Left lung (tissue), 10 donors: ENCODE measurements around the gene CRTC1. TPM values are rescaled to one million over a fixed set of nuclear protein-coding genes. Genes with fewer than 3 reads are reported as not detected.

Experiments
- ATAC-seq: fragments of 200-7000 bp; cut with Tn5 transposase; one replicate; pipeline ENCODE4 v1.9.1; 2020; ENCODE audit warnings: moderate library complexity
- DNase-seq, 4 donors: peaks; one replicate each; pipeline ENCODE4 v3.0.0-alpha.2; 2013 to 2020
- H3K27ac ChIP-seq, 2 donors: fragments of 200-600 bp; sonication (generic) in 1 of 2; one replicate each; pipeline versions ENCODE4 v1.5.0 to v1.8.0; 2020 to 2021
- H3K27me3 ChIP-seq, 2 donors: fragments of 200-600 bp; sonication (generic) in 1 of 2; one replicate each; pipeline versions ENCODE4 v1.5.0 to v1.8.0; 2020 to 2021
- H3K36me3 ChIP-seq, 2 donors: fragments of 200-600 bp; sonication (generic) in 1 of 2; one replicate each; pipeline versions ENCODE4 v1.5.0 to v1.8.0; 2020 to 2021
- H3K4me1 ChIP-seq, 2 donors: fragments of 200-600 bp; one replicate each; pipeline ENCODE4 v1.8.0; 2021
- H3K4me3 ChIP-seq, 2 donors: fragments of 200-600 bp; sonication (generic) in 1 of 2; one replicate each; pipeline versions ENCODE4 v1.5.0 to v1.8.0; 2020 to 2021; ENCODE audit warnings: mild to moderate bottlenecking in 1 of 2
- H3K9me3 ChIP-seq, 2 donors: fragments of 200-600 bp; sonication (generic) in 1 of 2; one replicate each; pipeline versions ENCODE4 v1.5.0 to v1.8.0; 2020 to 2021
- CTCF ChIP-seq, 2 donors: fragments of 200-600 bp; sonication (generic) in 1 of 2; IDR thresholded peaks; one replicate each; pipeline versions ENCODE4 v1.5.0 to v1.8.0; 2021; ENCODE audit warnings: antibody characterized with exemption in 2 of 2
- intact Hi-C, 2 donors: fragments of 100-400 bp; cut with DNase I; formaldehyde crosslinking; loops; one replicate each; pipeline versions ENCODE4 v1.11.2 to v1.14.2; 2022
- polyA plus RNA-seq, 6 donors: library from polyadenylated mRNA; unstranded; fragments of 120-200 nt; gene quantifications; one replicate each; pipeline ENCODE4 v1.2.1, GENCODE V29; 2013; ENCODE audit not compliant: insufficient read length in 6 of 6
- total RNA-seq, 2 donors: library from RNA; stranded (reverse); fragmentation: NEBNext Ultra II Directional; extraction: Animal tissue kit (Norgen Biotek cat#: 25700); gene quantifications; one replicate each; pipeline ENCODE4 v1.2.1, GENCODE V29; 2021
- donor health status: DM: no; HTN: yes; CAD: no.
- donor health status: DM: no; HTN: no; CAD: no.

The CRTC1 gene
- total and polyA plus RNA-seq, 8 donors, result 11.3 to 23.9 (median 14.6) TPM

- ATAC-seq (no peak), DNase-seq (no peak)
- TF ChIP-seq CTCF (IDR thresholded peaks at IDR 0.05), result no peak
- Histone ChIP-seq H3K36me3 (no peaks in the 10 kb centered on the region), H3K27ac (no peak overlapping the region), H3K4me3 (no peak overlapping the region), H3K9me3 (no peaks in the 10 kb centered on the region), H3K4me1 (peaks cover 10 to 23% of the 10 kb centered on the region in 2 donors), H3K27me3 (no peaks in the 10 kb centered on the region)
- intact Hi-C loops, result no loop called here
Observed at GRCh38 chr19:18656337-18657086, 27.0 kb upstream of the CRTC1 start.

- intact Hi-C loops, result no loop called here
- peak in 1 of 4 donors; percentile 65 for DNase-seq
- H3K27ac ChIP-seq, result peak overlapping the region in 1 of 2 donors; percentile 44
- no peak overlapping the region for H3K4me3 ChIP-seq
- H3K9me3 ChIP-seq, result no peaks in the 10 kb centered on the region
- peaks cover 10 to 22% of the 10 kb centered on the region in 2 donors for H3K4me1 ChIP-seq
- no peaks in the 10 kb centered on the region for H3K36me3 ChIP-seq
- H3K27me3 ChIP-seq, result no peaks in the 10 kb centered on the region
- TF ChIP-seq CTCF (IDR thresholded peaks at IDR 0.05), result no peak
- ATAC-seq, result peak; percentile 26
Observed at GRCh38 chr19:18657590-18658365, 25.7 kb upstream of the CRTC1 start.

GRCh38 chr19:18658366-18658855, 25.1 kb upstream of the CRTC1 start:
- DNase-seq (no peak), ATAC-seq (no peak)
- Histone ChIP-seq H3K27me3 (no peaks in the 10 kb centered on the region), H3K27ac (peak overlapping the region in 1 of 2 donors; percentile 44), H3K36me3 (no peaks in the 10 kb centered on the region), H3K4me3 (no peak overlapping the region), H3K4me1 (peaks cover 10 to 22% of the 10 kb centered on the region in 2 donors), H3K9me3 (no peaks in the 10 kb centered on the region)
- intact Hi-C loops, result no loop called here
- TF ChIP-seq CTCF (IDR thresholded peaks at IDR 0.05), result no peak

- ATAC-seq, result peak; percentile 30
- no peak for TF ChIP-seq CTCF (IDR thresholded peaks at IDR 0.05)
- peaks cover 0 to 3% of the 10 kb centered on the region in 2 donors for H3K36me3 ChIP-seq
- H3K9me3 ChIP-seq, result no peaks in the 10 kb centered on the region
- no peak overlapping the region for H3K4me3 ChIP-seq
- H3K27me3 ChIP-seq, result no peaks in the 10 kb centered on the region
- H3K27ac ChIP-seq, result peak overlapping the region; percentile 30 to 53
- H3K4me1 ChIP-seq, result peaks cover 10 to 22% of the 10 kb centered on the region in 2 donors
- DNase-seq, result no peak
- intact Hi-C loops, result no loop called here
Observed at GRCh38 chr19:18659281-18660050, 24.0 kb upstream of the CRTC1 start.
